ENCODE data around the gene BBX.
A peak's percentile ranks its signal among the peaks of the same experiment; 100 is the strongest.

BBX gene

DNA sequence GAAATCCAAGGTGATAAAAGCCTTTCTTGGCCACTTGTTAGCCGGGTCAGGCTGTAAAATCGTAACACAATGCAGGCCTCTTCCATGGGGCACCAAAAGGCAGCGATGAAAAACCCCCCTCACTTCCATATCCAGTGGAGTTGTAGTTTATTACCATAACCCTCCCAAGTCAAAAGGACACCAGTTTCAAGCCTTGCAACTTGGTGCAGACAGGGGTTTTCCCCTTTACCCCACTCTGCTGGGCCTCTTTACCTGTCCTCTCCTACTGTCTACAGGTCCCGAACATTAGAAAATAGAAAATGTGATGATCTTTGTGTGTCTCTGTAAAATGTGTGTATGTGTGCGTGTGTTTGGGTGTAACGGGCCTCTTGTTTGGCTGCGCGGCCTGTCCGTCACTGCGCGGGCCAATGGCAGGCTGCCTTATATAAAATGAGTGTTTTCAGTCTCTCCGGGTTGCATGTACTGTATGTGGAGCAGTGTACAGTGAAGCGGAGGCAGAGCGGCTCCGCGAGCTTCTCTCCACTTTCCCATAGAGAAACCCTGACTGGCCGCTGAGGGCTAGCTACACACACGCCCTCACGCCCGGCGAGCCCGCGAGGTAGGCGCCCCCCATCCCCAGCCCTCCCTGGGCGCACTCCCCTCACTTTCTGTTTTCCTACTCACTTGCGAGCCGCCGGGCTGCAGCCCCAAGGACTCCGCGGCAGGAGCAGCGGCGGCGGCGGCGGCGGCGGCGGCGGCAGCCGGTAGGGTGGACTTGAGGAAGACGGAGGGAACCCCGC is at the start of gene BBX:
TSS of gene BBX (plus strand) at position 453 of the 779 bp plus-strand sequence. CDS start 187,499 bp downstream, outside the sequence.
- DNase-seq = peak; percentile 75

DNA sequence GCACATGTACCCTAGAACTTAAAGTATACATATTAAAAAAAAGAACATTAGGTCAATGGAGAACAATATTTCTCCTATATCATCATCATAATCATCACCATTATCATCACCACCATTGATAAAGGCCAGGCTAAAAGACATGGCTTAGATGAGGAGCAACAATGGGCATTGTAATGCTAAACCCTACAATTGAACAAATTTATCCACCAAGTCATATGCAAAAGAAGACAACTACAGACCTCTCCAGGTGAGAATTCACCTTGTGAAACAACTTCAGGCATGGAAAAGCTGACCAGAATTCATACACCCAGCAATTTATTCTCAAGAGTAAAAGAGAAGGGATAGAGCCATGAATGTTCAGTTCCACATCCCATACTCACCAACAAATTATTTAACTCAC is 46.3 kb upstream of the BBX start:
- DNase-seq = no peak

DNA sequence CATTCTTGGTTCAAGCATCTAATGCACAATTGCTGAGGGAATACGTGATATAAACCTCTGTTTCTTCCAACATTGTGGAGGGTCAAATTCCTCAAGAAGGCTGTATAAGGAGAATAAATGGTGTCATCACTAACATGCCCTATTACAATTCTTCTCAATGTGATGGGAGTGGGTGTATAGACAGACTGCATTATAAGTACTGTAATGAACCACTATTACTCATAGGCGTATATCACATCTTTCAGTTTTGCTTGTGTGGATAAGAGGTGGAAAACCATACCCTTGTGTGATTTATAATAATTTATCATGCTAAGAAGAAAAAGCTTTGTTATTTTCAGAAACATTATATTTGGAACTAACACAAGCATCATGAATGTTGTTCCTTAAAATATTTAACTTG is 35.3 kb upstream of the BBX start:
- no peak for DNase-seq

DNA sequence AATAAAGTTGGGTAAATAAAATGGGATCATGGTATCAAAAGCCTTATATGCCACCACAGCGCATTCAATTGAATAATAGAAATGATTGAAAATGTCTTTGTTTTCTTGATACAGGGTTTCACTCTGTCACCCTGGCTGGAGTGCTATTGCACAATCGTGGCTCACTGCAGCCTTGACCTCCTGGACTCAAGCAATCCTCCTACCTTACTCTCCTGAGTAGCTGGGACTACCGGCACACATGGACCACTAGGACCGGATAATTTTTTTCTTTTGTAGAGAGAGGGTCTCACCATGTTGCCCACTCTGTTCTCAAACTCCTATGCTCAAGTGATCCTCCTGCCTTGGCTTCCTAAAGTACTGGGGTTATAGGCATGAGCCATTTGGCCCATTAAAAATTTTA is 33.8 kb upstream of the BBX start:
- DNase-seq = no peak

DNA sequence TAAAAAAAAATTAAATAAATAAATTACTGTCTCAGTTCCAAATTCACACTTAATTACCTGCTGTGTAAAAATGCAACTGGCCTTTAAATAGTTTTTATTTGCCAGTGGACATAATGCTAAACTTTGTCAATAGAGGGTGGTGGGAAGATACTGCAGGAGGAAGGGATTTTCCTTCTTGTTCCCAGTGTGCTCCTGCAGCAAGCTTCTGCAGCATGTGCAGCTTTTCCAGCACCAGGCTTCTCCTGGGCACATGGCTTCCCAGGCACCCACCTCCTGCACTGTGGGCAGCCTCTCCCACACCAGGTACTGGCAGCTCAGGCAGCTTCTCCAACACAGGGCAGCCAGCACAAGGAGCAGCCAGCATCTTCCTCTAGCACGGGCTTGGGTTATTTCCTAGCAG is 29.6 kb upstream of the BBX start:
- DNase-seq = no peak

DNA sequence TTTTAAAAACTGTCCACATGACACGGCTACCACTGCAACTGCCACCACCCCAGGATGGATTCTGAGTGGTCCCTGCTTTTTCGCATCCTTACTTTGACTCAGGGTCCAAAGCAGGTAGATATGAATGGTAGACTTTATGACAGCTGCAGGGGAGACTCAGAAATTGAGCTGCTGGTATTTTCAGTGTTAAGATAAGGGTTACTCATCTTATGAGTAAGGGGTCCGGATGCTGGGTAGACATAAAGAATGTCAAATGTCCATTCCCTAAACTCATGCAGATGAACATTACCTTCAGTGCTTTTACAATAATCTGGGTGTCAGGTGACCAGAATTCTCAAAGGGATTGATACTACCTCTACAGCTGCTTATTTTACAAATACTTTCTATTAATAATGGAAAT is 25.9 kb upstream of the BBX start:
- no peak for DNase-seq

DNA sequence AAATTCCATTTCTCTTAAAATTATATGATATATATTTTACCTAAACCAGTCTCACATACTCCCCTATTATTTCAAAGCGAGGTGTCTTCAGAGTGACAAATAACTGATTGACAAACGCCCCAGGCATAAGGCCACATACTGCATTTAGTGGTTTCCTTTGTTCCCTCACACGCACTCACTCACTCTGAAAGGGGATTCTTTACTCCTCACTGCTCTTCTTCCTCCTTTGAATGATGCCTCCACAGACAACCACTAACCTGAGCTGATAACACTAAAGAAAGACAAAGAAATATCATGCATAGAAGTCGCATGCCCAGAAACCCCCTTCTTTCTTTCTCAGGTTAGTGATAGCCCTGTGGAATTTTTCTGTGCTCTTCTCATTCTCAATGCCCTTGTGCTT is 24.1 kb upstream of the BBX start:
- no peak for DNase-seq

DNA sequence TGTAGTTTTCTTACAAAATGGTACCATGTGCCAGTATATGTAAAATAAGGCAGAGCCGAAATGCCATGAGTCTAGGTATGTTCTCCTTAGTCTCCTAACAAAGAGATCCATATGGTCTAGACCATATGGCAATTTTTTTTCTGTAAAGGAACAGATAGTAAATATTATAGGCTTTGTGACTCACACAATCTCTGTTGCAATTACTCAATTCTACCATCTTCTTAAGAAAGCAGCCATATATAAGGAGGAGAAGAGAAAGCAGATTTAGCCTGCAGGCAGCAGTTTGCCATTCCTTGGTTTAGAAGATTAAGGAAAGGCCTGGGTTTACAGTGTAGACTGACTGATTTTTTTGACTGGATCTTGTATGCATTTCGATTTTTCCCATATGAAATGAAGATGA is 16.3 kb upstream of the BBX start:
- no peak for DNase-seq

DNA sequence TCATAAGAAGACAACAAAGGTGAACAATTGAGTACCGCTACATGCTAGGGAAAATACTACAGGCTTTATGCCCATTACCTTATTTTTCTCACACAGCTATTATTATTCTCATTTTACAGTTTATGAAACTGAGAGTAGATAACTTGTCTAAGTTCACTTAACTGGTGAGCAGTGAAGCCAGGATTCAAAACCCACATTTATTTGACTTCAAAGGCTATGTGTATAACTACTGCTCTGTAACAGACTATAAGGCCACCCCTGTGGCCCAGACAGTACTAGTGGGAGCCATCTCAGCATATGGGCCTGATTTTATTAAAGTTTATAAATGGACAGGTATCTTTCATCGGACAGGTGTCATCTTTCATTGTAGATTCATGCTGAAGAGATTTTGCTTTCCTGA is 14.4 kb upstream of the BBX start:
- DNase-seq = no peak

DNA sequence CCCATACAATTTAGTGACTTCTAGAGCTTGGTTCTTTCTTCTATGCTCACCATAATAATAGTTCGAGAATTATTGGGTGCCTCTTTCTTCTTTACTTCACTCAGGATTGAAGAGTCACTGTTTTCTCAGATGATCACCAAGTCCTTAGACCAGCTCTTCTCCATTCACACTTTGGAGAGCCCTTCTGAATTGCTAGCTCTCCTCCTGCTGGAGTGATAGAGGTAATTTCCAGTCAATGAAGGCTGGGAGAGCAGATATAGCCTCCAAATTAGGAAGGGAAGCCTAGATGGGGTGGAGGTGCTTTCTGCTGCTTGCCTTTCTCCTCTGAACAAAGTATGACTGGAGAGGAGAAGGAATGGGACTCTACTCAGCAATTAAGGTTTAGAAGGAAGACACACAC is 10.7 kb upstream of the BBX start:
- DNase-seq = no peak

DNA sequence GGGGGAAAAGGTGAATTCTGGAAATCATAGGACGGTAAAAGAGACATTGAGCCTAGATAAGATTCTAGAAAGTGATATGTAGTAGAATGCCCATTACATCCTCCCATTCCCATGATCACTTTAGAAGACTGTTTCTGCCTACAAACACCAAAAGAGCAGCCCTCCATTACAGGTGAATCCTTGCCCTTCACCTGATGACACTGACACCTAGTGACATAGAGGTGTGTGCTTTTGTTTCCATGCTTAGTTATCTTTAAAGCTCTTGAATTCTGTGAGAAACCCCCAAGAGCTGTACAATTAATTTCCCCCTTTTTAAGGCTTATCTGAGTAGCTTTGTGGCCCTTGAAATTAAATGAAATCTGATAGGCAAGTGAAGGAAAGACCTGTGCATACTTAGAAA is 8.3 kb upstream of the BBX start:
- DNase-seq = no peak

DNA sequence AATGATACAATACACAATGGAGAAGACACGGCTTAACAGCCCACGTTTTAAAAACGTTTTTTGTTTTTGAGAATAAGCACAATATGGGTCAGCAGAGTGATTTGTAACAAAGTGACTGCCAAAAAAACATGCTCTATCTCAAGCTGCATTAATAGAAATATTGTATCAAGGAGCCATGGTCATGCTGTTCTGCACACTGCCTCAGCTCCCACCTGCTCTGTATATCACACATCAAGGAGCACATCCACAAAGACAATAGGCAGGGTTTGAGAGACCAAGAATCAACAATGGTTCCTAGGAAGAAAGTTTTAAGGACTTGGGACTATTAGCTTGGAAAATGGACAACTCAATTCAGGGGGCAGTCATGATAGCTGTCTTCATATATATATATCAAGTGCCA is 6.3 kb upstream of the BBX start:
- no peak for DNase-seq

DNA sequence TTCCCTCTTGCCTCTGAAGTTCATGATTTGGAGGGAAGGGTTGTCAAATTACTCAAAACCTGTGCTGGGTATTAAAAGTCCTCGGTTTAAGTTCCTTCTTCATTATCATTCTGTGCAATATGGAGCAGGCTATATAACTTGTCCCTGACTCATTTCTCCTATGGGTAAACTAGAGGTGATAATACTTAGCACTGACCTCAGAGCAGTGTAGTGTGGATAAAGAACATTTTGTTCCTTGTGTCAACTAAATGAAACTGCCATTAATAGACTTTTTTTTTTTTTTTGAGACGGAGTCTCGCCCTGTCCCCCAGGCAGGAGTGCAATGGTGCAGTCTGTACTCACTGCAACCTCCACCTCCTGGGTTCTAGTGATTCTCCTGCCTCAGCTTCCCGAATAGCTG is 2.2 kb upstream of the BBX start:
- DNase-seq = no peak

DNA sequence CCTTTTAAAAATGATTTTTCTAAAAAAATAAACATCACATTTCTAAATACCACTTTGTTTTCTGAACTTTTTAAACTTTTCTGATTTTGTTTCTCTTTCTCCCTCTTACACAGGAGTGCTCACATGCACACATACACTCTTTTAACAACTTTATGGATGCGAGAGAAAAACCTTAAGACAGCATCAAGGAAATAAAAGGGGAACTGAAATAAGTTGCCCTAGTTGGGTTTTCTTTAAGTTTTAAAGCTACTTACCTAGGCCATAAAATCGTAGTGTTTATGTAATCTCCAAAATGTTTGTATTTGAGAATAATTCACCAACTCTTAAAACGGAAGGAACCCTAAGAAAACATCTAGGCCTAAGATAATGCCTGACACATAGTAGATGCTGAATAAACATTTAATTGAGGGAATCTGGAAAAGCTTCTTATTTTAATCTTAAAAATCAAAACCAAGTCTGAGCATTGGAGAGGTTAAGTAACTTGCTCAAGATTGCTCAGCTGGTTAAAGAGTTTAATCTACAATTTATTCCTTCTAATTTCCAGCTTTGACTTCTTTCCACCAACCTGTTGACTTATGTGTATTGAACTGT is 1.2 kb upstream of the BBX start:
- DNase-seq = no peak

DNA sequence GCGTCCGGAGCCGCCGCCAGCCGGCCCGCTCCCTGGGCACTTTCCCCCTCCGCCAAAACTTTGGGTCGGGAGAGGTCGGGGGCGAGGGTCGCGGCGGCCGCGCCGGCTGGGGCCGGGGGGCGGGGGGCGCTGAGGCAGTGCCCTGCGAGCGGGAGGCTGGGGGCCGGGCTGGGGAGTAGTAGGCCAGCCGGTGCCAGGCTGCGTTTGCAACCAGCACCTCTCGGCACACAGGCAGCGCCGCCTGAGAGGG is 452 bp downstream of the BBX start:
- DNase-seq = no peak

DNA sequence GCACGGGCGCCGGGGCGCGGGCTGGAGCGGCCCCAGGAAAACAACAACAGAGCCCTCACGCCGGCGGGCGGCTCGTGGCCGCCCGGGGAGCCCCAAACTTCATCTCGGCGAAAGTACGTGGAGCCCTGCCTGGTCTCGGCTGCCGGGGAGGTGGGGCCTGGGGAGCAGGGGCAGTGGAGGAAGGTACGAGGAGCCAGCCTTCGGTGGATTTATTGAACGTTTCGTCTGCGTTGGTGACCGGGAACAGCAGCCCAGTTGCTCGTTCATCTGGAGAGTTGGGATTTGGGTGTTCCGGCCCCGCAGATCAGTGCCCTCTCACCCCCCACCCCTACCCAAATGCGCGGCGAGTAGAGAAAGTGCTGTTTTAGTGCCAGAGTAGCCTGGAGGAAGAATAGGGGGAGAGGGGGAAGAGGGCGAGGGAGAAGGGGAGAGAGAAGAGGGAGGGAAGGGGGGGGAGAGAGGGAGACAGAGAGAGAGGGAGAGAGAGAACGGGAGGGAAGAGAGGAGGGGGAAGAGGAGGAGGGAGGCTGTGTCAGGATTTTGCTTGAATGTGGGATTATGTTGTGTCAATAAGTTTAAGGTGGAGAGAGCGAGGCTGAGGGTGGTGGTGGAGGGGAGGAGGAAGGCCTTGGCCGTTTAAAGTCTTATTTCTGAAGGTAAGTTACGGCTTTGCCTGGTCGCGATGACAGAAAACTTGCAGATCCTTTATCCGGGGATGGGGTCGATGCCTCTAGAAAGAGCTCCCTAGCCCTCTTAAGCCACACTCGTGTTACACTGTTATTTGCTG is 970 bp downstream of the BBX start:
- DNase-seq = no peak

DNA sequence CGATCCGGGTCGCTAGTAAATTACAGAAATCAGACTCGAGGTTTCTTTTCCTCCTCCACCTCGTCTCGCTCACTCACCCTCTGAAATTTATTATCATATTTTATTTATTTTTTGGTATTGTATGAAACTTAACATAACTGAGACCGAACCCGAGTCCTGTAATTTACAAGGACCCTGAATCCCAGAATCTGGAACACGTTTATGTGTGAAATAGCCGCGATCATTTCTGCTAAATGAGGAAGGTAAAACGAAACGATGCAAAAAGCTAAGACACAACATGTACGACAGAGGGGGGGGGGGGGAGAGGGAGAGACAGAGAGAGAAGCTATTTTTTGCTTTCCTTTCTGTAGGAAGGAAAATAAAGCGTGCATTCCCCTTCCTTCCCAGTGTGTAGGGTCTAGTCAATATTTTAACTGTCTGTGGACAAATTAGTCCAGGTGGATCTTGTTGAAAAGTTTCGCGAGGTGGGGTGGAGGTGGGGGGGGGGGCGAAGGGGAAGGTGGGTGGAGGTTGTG is 1.6 kb downstream of the BBX start:
- DNase-seq = no peak

DNA sequence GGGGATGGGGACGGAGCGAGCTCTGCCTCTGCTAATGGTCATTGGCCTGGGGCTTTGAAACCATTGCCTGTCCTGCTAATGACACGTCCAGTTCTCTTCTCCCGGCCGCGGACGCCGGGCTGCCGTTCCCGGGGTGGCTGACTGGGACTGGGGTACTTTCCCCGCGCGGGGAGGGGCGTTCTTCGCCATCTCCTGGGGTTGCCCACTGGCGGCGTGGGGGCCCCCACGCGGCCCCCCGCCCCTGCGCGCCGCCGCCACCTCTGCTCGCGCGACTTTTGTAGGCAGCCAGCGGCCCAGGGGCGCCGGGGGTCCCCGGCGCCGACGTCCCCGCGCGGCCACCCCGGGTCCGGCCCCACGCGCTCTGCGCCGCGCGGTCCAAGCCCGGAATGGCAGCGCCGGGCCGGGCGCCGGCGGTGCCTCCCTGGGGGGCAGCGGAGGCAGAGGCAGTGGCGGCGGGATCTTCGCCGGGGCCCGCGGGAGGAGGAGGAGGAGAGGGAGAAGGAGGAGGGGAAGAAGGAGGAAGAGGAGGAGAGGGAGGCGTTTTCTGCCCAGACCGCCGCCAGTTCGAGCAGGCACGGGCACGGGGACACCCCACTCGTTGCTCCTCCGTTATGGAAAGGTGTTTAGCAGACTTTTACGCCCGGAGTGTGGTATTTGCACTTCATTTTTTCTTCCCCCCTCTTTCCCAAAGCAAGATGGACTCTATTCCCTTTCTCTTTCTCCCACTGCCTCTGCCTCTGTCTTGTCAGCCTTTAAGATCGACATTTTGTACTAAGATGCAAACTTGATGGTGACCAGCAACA is 2.3 kb downstream of the BBX start:
- no peak for DNase-seq

DNA sequence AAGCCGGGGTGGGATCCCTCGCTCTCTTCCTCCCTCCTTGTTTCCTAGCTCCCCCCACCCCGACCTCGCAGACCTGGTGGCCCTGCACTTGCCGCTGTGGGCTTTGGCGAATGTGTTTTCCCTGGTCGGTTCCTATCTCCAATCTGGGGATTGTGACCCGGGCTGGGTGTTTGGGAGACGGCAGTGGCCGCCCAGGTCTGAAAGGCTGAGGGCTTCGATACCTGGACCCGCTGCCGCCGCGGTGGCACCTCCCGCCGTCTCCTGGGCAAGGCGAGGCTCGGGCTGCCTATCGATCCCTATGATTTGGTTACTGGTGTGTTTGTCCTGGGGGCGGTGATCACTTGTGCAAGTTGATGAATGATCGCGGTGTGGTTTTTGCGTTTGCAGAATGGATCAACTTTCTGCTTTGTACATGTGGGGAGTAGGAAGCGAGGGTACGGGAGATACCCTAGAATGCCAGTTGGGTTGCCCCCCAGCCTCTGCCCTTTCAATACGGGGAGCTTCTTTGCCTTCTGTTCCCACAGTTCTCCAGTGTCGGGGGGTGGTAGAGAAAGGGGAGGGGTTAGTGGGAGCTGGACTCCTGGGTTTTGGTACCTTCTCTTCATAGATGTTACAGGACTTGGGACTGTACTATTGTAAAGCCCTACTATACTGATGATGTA is 3.0 kb downstream of the BBX start:
- no peak for DNase-seq

DNA sequence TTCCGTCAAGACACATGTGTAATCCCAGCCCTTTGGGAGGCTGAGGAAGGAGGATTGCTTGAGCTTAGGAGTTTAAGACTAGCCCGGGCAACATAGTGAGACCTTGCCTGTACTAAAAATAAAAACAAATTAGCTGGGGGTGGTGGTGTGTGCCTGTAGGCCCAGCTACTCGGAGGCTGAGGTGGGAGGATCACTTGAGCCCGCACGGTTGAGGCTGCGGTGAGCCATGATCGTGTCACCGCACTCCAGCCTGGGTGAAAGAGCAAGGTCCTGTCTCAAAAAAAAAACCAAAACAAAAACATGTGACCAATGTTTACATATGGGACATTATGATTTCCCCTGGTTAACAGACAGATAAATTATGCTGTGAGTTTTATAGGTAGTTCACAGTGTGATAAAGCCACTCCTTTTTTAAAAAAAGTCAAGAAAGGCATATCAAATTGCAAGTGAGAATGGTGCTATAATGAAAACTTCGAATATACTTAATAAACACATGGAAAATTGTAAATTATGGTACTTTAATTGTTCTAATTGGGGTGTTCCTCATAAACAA is 9.2 kb downstream of the BBX start:
- DNase-seq = no peak

DNA sequence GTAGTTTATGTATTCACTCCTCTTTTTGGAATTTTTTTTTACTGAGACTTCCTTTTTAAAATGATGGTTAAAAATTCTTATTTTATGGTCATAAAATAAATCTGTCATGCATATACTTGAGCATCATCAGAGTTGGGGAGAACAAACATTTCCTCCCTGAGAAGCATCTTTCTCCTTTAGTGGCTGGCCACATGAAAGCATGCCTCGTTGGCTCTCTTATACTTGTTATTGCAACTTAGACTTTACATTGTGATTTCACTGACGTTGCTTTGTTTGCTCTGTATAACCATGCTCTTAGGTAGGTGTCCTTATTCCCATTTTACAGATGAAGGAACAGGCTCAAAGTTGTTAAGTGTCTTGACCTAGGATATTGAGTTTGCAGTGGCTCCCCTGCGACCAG is 18.1 kb downstream of the BBX start:
- no peak for DNase-seq

DNA sequence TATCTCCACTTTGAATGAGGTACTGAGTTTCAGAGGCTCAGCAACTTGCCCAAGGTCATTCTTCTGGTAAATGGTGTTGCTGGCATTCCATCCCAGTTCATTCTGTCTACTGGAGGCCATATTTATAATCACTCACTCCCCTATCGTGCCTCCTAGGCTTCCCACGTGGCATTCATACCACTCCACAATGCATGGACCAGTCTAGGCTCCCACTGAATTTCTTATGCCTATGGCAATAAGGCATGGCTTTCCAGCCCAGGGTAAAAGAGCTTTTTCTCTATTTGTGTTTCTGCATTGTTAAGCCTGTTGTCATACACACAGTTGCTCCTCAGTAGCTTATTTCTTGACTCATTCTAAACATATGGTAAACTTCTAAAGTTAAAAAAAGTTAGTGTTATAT is 19.9 kb downstream of the BBX start:
- DNase-seq = no peak

DNA sequence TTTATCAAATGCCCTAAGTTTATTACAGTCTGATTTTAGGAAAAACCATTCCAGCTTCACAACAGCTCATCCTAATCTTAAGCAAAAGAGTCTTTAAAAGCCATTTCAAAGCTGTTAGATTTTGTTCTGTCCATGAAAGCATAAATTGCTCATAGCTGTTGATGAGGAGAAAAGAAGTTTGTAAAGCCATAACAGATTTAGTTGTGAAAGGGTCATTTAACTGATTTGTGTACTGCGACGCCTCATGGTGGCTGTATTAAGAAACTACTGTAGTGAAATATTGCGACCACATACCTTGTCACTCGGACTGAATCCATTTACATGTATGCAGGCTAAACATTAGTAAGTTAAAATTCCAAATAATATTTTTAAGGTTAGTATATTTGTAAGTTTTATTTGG is 20.9 kb downstream of the BBX start:
- DNase-seq = no peak
